ENCODE data around the gene NSUN7. TPM values are rescaled to one million over a fixed set of nuclear protein-coding genes. Genes with fewer than 3 reads are reported as not detected.

NSUN7 gene
- total and polyA plus RNA-seq, 4 donors: 0.21 to 4.5 (median 1.3) TPM

DNA sequence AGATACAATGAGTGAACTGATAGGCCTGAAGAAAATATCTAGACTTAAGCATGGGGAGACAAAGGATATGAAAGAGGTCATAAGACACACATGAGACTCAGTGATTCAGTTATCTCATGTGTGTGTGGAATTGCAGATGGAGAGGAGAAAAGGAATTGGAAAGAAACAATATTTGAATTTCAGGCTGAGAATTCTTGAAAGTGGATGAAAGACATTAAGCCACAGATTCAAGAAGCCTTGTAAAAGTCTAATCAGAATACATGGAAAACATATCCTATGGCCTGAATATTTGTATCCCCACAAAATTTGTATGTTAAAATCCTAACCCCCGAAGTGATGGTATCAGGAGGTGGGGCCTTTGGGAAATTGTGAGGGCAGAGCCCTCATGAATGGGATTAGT lies 28.3 kb downstream of the NSUN7 start:
- no peak overlapping the region for H3K9ac ChIP-seq (ENCODE audit: low read depth in 1 of 2, low read length in 2 of 2)
- no peaks in the 10 kb centered on the region for H3K9me3 ChIP-seq (ENCODE audit: control insufficient read depth in 4 of 4, low read length in 3 of 4)
- H3K4me1 ChIP-seq (ENCODE audit: control insufficient read depth in 4 of 4, insufficient read depth in 4 of 4, low read length in 3 of 4): no peaks in the 10 kb centered on the region
- no peak overlapping the region for H3K27ac ChIP-seq (ENCODE audit: low read depth in 1 of 2, low read length in 2 of 2)
- no peak overlapping the region for H3K4me3 ChIP-seq (ENCODE audit: low read depth in 1 of 3, low read length in 3 of 3)
- WGBS: 96% methylated on average over 1 of the region's 1 CpG
- DNase-seq (ENCODE audit: low spot score): no peak
- no peaks in the 10 kb centered on the region for H3K27me3 ChIP-seq (ENCODE audit: control insufficient read depth in 4 of 4, insufficient read depth in 4 of 4, low read length in 3 of 4)
- TF ChIP-seq, protein P1, sequence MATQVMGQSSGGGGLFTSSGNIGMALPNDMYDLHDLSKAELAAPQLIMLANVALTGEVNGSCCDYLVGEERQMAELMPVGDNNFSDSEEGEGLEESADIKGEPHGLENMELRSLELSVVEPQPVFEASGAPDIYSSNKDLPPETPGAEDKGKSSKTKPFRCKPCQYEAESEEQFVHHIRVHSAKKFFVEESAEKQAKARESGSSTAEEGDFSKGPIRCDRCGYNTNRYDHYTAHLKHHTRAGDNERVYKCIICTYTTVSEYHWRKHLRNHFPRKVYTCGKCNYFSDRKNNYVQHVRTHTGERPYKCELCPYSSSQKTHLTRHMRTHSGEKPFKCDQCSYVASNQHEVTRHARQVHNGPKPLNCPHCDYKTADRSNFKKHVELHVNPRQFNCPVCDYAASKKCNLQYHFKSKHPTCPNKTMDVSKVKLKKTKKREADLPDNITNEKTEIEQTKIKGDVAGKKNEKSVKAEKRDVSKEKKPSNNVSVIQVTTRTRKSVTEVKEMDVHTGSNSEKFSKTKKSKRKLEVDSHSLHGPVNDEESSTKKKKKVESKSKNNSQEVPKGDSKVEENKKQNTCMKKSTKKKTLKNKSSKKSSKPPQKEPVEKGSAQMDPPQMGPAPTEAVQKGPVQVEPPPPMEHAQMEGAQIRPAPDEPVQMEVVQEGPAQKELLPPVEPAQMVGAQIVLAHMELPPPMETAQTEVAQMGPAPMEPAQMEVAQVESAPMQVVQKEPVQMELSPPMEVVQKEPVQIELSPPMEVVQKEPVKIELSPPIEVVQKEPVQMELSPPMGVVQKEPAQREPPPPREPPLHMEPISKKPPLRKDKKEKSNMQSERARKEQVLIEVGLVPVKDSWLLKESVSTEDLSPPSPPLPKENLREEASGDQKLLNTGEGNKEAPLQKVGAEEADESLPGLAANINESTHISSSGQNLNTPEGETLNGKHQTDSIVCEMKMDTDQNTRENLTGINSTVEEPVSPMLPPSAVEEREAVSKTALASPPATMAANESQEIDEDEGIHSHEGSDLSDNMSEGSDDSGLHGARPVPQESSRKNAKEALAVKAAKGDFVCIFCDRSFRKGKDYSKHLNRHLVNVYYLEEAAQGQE (IDR thresholded peaks at IDR 0.05): no peak
- TF ChIP-seq RXRA (IDR thresholded peaks at IDR 0.05) (no peak), EGR1 (IDR thresholded peaks at IDR 0.05; ENCODE audit: low read depth in 2 of 2) (no peak), TAF1 (conservative IDR thresholded peaks at IDR 0.05) (no peak), HNF4A (conservative IDR thresholded peaks at IDR 0.05) (no peak), FOXA1 (IDR thresholded peaks at IDR 0.05) (no peak), JUND (IDR thresholded peaks at IDR 0.05) (no peak)
- TF ChIP-seq, protein P2, sequence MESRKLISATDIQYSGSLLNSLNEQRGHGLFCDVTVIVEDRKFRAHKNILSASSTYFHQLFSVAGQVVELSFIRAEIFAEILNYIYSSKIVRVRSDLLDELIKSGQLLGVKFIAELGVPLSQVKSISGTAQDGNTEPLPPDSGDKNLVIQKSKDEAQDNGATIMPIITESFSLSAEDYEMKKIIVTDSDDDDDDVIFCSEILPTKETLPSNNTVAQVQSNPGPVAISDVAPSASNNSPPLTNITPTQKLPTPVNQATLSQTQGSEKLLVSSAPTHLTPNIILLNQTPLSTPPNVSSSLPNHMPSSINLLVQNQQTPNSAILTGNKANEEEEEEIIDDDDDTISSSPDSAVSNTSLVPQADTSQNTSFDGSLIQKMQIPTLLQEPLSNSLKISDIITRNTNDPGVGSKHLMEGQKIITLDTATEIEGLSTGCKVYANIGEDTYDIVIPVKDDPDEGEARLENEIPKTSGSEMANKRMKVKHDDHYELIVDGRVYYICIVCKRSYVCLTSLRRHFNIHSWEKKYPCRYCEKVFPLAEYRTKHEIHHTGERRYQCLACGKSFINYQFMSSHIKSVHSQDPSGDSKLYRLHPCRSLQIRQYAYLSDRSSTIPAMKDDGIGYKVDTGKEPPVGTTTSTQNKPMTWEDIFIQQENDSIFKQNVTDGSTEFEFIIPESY (IDR thresholded peaks at IDR 0.05): no peak
- no peaks in the 10 kb centered on the region for H3K36me3 ChIP-seq (ENCODE audit: control insufficient read depth in 4 of 4, insufficient read depth in 3 of 4, low read depth in 1 of 4, low read length in 3 of 4)

DNA sequence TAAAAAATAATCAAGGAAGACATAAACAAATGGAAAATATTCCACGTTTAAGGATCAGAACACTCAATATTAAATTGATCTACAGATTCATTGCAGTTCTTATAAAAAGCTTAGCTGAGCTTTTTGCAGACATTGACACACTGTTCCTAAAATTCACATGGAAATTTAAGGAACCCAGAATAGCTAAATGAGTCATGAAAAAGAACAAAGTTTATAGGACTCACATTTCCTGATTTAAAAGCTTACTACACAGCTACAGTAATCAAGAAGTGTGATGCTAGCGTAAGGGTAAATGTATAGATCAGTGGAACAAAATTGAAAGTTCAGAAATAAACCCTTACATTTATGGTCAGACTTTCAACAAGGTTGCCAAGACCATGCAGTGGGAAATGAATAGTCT lies 33.1 kb downstream of the NSUN7 start:
- no peak for DNase-seq (ENCODE audit: low spot score)
- no peaks in the 10 kb centered on the region for H3K27me3 ChIP-seq (ENCODE audit: control insufficient read depth in 4 of 4, insufficient read depth in 4 of 4, low read length in 3 of 4)
- H3K9ac ChIP-seq (ENCODE audit: low read depth in 1 of 2, low read length in 2 of 2): no peak overlapping the region
- no peak overlapping the region for H3K4me3 ChIP-seq (ENCODE audit: low read depth in 1 of 3, low read length in 3 of 3)
- TF ChIP-seq, protein P3, sequence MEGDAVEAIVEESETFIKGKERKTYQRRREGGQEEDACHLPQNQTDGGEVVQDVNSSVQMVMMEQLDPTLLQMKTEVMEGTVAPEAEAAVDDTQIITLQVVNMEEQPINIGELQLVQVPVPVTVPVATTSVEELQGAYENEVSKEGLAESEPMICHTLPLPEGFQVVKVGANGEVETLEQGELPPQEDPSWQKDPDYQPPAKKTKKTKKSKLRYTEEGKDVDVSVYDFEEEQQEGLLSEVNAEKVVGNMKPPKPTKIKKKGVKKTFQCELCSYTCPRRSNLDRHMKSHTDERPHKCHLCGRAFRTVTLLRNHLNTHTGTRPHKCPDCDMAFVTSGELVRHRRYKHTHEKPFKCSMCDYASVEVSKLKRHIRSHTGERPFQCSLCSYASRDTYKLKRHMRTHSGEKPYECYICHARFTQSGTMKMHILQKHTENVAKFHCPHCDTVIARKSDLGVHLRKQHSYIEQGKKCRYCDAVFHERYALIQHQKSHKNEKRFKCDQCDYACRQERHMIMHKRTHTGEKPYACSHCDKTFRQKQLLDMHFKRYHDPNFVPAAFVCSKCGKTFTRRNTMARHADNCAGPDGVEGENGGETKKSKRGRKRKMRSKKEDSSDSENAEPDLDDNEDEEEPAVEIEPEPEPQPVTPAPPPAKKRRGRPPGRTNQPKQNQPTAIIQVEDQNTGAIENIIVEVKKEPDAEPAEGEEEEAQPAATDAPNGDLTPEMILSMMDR (IDR thresholded peaks at IDR 0.05; ENCODE audit: low read depth, low read length, missing input control): no peak
- H3K9me3 ChIP-seq (ENCODE audit: control insufficient read depth in 4 of 4, low read length in 3 of 4): no peaks in the 10 kb centered on the region
- 90% methylated on average over 2 of the region's 2 CpGs for WGBS
- H3K27ac ChIP-seq (ENCODE audit: low read depth in 1 of 2, low read length in 2 of 2): no peak overlapping the region
- no peaks in the 10 kb centered on the region for H3K36me3 ChIP-seq (ENCODE audit: control insufficient read depth in 4 of 4, insufficient read depth in 3 of 4, low read depth in 1 of 4, low read length in 3 of 4)
- H3K4me1 ChIP-seq (ENCODE audit: control insufficient read depth in 4 of 4, insufficient read depth in 4 of 4, low read length in 3 of 4): no peaks in the 10 kb centered on the region

DNA sequence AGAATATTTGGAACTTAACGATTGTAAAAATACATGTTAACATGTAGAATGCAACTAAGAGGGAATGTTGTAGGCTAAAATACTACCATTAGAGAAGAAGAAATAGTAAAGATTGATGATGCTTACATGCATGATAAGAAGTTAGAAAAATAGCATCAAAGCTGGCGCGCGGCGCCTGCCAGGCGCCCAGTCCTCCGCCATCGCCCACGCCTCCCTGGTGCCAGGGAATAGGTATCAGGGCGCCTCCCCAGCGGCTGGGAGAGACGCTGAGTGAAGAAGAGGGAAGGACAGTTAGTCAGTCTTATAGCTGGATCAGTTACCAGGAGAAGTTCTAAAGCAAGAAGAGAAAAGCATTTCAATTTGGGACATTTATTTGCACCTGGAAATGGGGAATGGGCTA lies 36.0 kb downstream of the NSUN7 start:
- Histone ChIP-seq H3K4me1 (ENCODE audit: control insufficient read depth in 4 of 4, insufficient read depth in 4 of 4, low read length in 3 of 4) (no peaks in the 10 kb centered on the region), H3K36me3 (ENCODE audit: control insufficient read depth in 4 of 4, insufficient read depth in 3 of 4, low read depth in 1 of 4, low read length in 3 of 4) (no peaks in the 10 kb centered on the region), H3K9me3 (ENCODE audit: control insufficient read depth in 4 of 4, low read length in 3 of 4) (no peaks in the 10 kb centered on the region), H3K27ac (ENCODE audit: low read depth in 1 of 2, low read length in 2 of 2) (no peak overlapping the region), H3K9ac (ENCODE audit: low read depth in 1 of 2, low read length in 2 of 2) (no peak overlapping the region), H3K4me3 (ENCODE audit: low read depth in 1 of 3, low read length in 3 of 3) (no peak overlapping the region), H3K27me3 (ENCODE audit: control insufficient read depth in 4 of 4, insufficient read depth in 4 of 4, low read length in 3 of 4) (no peaks in the 10 kb centered on the region)
- no peak for TF ChIP-seq FOXA1 (IDR thresholded peaks at IDR 0.05)
- no peak for TF ChIP-seq YY1 (IDR thresholded peaks at IDR 0.05)
- TF ChIP-seq RAD21 (IDR thresholded peaks at IDR 0.05): no peak
- TF ChIP-seq, protein P4, sequence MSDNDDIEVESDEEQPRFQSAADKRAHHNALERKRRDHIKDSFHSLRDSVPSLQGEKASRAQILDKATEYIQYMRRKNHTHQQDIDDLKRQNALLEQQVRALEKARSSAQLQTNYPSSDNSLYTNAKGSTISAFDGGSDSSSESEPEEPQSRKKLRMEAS (IDR thresholded peaks at IDR 0.05): no peak
- TF ChIP-seq GABPA (IDR thresholded peaks at IDR 0.05 in 1 of 2, conservative IDR thresholded peaks at IDR 0.05 in 1 of 2): no peak
- TF ChIP-seq JUND (IDR thresholded peaks at IDR 0.05): no peak
- no peak for TF ChIP-seq EGR1 (IDR thresholded peaks at IDR 0.05; ENCODE audit: low read depth in 2 of 2)
- no peak for DNase-seq (ENCODE audit: low spot score)
- 97% methylated on average over 12 of the region's 12 CpGs for WGBS
